ENCODE data around the gene CRY1. TPM values are rescaled to one million over a fixed set of nuclear protein-coding genes. Genes with fewer than 3 reads are reported as not detected.

The CRY1 gene
- total RNA-seq = 8.9 and 10.7 TPM in 2 replicates

GRCh38 chr12:107093417-107094182 lies at the start of gene CRY1:
TSS of gene CRY1 (minus strand) at chr12:107093549. CDS start at chr12:107092961, 588 bp downstream.

GRCh38 chr12:106986625-106987389 lies 106.5 kb downstream of the CRY1 start, which contains the start of gene MTERF2:
TSS of gene MTERF2 (minus strand) at chr12:106987146. CDS start at chr12:106978714, 8,432 bp downstream.

GRCh38 chr12:106955377-106956047 lies 137.8 kb downstream of the CRY1 start, which contains the start of gene TMEM263:
TSS of gene TMEM263 (plus strand) at chr12:106955907. CDS start at chr12:106967117, 11,210 bp downstream.

Other genes starting within 250 kb of the CRY1 start
- 97.2 and 129 TPM in 2 replicates for gene TMEM263, start 137.6 kb downstream of the CRY1 start, total RNA-seq
- 4.4 and 29.1 TPM in 2 replicates for gene MTERF2, start 106.4 kb downstream of the CRY1 start, total RNA-seq